Osteocyte (in vitro differentiated cells): Measurements from ENCODE around the gene ZNF483. TPM values are rescaled to one million over a fixed set of nuclear protein-coding genes. Genes with fewer than 3 reads are reported as not detected.
A peak's percentile ranks its signal among the peaks of the same experiment; 100 is the strongest.
"Not testable (repeated sequence)": the region's sequence is repeated elsewhere in the genome, so short reads cannot be mapped to it uniquely, and the experiment has no call there.

Experiments used
- DNase-seq: peaks from one replicate; pipeline ENCODE4 v3.0.0; 2021; ENCODE audit warnings: mixed read lengths; ENCODE audit not compliant: unreplicated experiment; ENCODE audit errors: extremely low spot score
- H3K27ac Mint-ChIP-seq: one replicate; pipeline ENCODE4 v1.8.0; 2021; ENCODE audit warnings: mild to moderate bottlenecking, mixed read lengths; ENCODE audit not compliant: unreplicated experiment
- H3K27me3 Mint-ChIP-seq: one replicate; pipeline ENCODE4 v1.8.0; 2021; ENCODE audit warnings: mixed read lengths; ENCODE audit not compliant: unreplicated experiment
- H3K36me3 Mint-ChIP-seq: one replicate; pipeline ENCODE4 v1.8.0; 2021; ENCODE audit warnings: mixed read lengths; ENCODE audit not compliant: unreplicated experiment
- H3K4me1 Mint-ChIP-seq: one replicate; pipeline ENCODE4 v1.8.0; 2021; ENCODE audit warnings: mixed read lengths; ENCODE audit not compliant: unreplicated experiment
- H3K4me3 Mint-ChIP-seq: one replicate; pipeline ENCODE4 v1.8.0; 2021; ENCODE audit warnings: mild to moderate bottlenecking, moderate library complexity, mixed read lengths; ENCODE audit not compliant: unreplicated experiment
- H3K9me3 Mint-ChIP-seq: one replicate; pipeline ENCODE4 v1.8.0; 2021; ENCODE audit warnings: mixed read lengths; ENCODE audit not compliant: unreplicated experiment
- CTCF ChIP-seq: fragments of 200-600 bp; sonication (generic); IDR thresholded peaks from 2 replicates; pipeline ENCODE4 v1.5.0; 2021; ENCODE audit warnings: antibody characterized with exemption, mild to moderate bottlenecking, moderate library complexity
- total RNA-seq: library from RNA; stranded (reverse); gene quantifications from 2 replicates; pipeline ENCODE4 v1.2.1, GENCODE V29; 2021

The ZNF483 gene
- total RNA-seq, 1 donor from 2014 or later = 5.2 TPM

- Mint-ChIP-seq H3K27ac (peak overlapping the region; percentile 89), H3K27me3 (peaks cover 4% of the 10 kb centered on the region), H3K4me3 (peak overlapping the region; percentile 77), H3K4me1 (peaks cover 38% of the 10 kb centered on the region), H3K36me3 (no peaks in the 10 kb centered on the region), H3K9me3 (no peaks in the 10 kb centered on the region)
- no peak for TF ChIP-seq CTCF
- peak; percentile 89 for DNase-seq
These were observed 42.1 kb upstream of the ZNF483 start for GRCh38 chr9:111482694-111483438.

- no peaks in the 10 kb centered on the region for H3K9me3 Mint-ChIP-seq
- peaks cover 5% of the 10 kb centered on the region for H3K27me3 Mint-ChIP-seq
- no peak overlapping the region for H3K27ac Mint-ChIP-seq
- no peak for DNase-seq
- TF ChIP-seq CTCF = no peak
- H3K4me3 Mint-ChIP-seq = no peak overlapping the region
- peaks cover 38% of the 10 kb centered on the region for H3K4me1 Mint-ChIP-seq
- H3K36me3 Mint-ChIP-seq = no peaks in the 10 kb centered on the region
These were observed 41.5 kb upstream of the ZNF483 start for GRCh38 chr9:111483439-111483857.

- Mint-ChIP-seq H3K9me3 (no peaks in the 10 kb centered on the region), H3K27ac (peak within 1 kb of the TSS; percentile 90), H3K36me3 (no peaks in the 10 kb centered on the region), H3K4me1 (peaks cover 34% of the 10 kb centered on the region), H3K27me3 (peaks cover 5% of the 10 kb centered on the region), H3K4me3 (peak within 1 kb of the TSS; percentile 82)
- peak; percentile 90 for DNase-seq
- peak; percentile 6 for TF ChIP-seq CTCF
These were observed 41.0 kb upstream of the ZNF483 start, which contains the start of gene ECPAS for GRCh38 chr9:111483858-111484571. TSS of gene ECPAS (minus strand) at chr9:111484383. CDS start at chr9:111472918, 11,465 bp downstream.

- peak overlapping the region; percentile 82 for H3K4me3 Mint-ChIP-seq
- H3K27me3 Mint-ChIP-seq = peaks cover 5% of the 10 kb centered on the region
- TF ChIP-seq CTCF = no peak
- no peaks in the 10 kb centered on the region for H3K9me3 Mint-ChIP-seq
- H3K27ac Mint-ChIP-seq = peak overlapping the region; percentile 90
- peaks cover 34% of the 10 kb centered on the region for H3K4me1 Mint-ChIP-seq
- H3K36me3 Mint-ChIP-seq = no peaks in the 10 kb centered on the region
- DNase-seq = no peak
These were observed 40.4 kb upstream of the ZNF483 start for GRCh38 chr9:111484572-111484894.

GRCh38 chr9:111497196-111497595 lies 27.8 kb upstream of the ZNF483 start:
- H3K9me3 Mint-ChIP-seq, H3K27ac Mint-ChIP-seq, H3K36me3 Mint-ChIP-seq, H3K4me3 Mint-ChIP-seq, H3K4me1 Mint-ChIP-seq, DNase-seq, H3K27me3 Mint-ChIP-seq: not testable (repeated sequence)
